ENCODE measurements around the gene HMOX2.

HMOX2 gene

DNA sequence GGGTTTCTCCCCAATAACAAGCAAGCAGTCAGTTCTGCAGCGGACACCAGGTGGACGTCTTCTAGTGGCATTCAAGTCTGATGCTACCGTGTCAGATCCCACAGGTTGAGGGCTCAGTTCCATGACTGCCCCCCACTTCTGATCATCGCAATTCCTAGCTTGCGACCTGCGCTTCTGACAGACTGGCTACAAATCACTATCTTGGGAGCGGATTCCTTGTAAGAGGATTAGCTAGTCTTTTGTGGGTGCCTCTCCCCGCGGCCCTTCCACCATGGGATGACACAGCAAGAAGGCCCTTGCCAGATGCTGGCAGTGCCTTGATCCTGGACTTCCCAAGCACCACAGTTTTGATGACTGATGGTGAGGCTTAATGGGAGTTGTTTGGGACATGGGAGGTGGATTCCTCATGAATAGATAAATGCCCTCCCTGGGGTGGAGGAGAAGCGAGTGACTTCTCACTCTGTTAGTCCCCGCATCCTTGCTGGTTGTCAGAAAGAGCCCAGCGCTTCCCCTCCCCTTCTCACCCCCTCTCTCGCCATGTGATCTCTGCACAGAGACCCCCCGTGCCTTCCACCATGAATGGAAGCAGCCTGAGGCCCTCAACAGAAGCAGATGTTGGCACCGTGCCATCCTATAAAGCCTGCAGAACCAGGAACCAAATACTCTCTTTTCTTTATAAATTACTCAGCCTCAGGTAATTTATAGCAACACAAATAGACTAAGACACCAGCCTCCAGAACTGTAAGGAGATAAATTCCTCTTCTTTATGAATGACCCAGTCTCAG lies 43.3 kb downstream of the HMOX2 start:
- ChIA-PET CTCF (interaction anchor here (0.6 to 2.6 kb wide), 7 partner anchors 12 to 437 kb away, joined by 3 to 28 read pairs (median 6); no protein-coding TSS in a partner anchor), POLR2A (no interaction called here)
- no peaks in the 10 kb centered on the region for H3K4me1 ChIP-seq (ENCODE audit: control insufficient read depth, insufficient read depth, low read length)
- no peaks in the 10 kb centered on the region for H3K9me3 ChIP-seq (ENCODE audit: control insufficient read depth, insufficient read depth, low read depth, low read length)
- TF ChIP-seq, protein P1, sequence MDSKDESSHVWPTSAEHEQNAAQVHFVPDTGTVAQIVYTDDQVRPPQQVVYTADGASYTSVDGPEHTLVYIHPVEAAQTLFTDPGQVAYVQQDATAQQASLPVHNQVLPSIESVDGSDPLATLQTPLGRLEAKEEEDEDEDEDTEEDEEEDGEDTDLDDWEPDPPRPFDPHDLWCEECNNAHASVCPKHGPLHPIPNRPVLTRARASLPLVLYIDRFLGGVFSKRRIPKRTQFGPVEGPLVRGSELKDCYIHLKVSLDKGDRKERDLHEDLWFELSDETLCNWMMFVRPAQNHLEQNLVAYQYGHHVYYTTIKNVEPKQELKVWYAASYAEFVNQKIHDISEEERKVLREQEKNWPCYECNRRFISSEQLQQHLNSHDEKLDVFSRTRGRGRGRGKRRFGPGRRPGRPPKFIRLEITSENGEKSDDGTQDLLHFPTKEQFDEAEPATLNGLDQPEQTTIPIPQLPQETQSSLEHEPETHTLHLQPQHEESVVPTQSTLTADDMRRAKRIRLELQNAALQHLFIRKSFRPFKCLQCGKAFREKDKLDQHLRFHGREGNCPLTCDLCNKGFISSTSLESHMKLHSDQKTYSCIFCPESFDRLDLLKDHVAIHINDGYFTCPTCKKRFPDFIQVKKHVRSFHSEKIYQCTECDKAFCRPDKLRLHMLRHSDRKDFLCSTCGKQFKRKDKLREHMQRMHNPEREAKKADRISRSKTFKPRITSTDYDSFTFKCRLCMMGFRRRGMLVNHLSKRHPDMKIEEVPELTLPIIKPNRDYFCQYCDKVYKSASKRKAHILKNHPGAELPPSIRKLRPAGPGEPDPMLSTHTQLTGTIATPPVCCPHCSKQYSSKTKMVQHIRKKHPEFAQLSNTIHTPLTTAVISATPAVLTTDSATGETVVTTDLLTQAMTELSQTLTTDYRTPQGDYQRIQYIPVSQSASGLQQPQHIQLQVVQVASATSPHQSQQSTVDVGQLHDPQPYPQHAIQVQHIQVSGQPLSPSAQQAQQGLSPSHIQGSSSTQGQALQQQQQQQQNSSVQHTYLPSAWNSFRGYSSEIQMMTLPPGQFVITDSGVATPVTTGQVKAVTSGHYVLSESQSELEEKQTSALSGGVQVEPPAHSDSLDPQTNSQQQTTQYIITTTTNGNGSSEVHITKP (tag by site-specific recombination; IDR thresholded peaks at IDR 0.05) = peak; percentile 82
- no peak for TF ChIP-seq ZNF335 (tag by site-specific recombination; conservative IDR thresholded peaks at IDR 0.05)
- H3K27ac ChIP-seq (ENCODE audit: extremely low read depth, low read depth, low read length) = no peak overlapping the region
- peaks cover 0 to 26% of the 10 kb centered on the region in 2 experiments; a peak in 2 of 3 replicates for H3K36me3 ChIP-seq (ENCODE audit: control insufficient read depth in 2 of 2, insufficient read depth in 1 of 2, low read length in 2 of 2)
- H3K4me3 ChIP-seq (ENCODE audit: low read depth, low read length) = no peak overlapping the region

DNA sequence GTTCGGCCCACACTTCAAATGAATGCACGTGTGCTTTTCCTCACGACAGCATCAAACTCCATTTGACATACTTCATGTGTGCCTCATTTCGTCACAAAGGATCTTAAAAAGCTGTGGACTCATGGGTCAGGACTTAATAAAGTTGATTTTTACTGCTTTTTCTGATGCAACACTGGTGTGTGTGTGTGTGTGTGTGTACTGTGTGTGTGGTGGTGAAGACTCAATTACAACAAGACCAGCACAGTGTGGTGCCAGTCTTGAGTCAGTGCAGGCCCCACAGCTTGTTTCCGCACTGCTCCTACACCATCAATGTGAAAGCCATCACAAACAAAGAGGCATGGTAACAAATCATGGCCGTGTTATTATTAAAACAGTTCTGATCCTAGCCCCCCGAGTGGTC lies 44.7 kb downstream of the HMOX2 start:
- Histone ChIP-seq H3K4me1 (ENCODE audit: control insufficient read depth, insufficient read depth, low read length) (no peaks in the 10 kb centered on the region), H3K9me3 (ENCODE audit: control insufficient read depth, insufficient read depth, low read depth, low read length) (no peaks in the 10 kb centered on the region), H3K4me3 (ENCODE audit: low read depth, low read length) (no peak overlapping the region), H3K27ac (ENCODE audit: extremely low read depth, low read depth, low read length) (no peak overlapping the region), H3K36me3 (ENCODE audit: control insufficient read depth in 2 of 2, insufficient read depth in 1 of 2, low read length in 2 of 2) (peaks cover 0 to 27% of the 10 kb centered on the region in 2 experiments; a peak in 2 of 3 replicates)
- TF ChIP-seq ZBTB48 (tag by site-specific recombination; IDR thresholded peaks at IDR 0.05) (no peak), ZFHX2 (tag by site-specific recombination; conservative IDR thresholded peaks at IDR 0.05) (no peak), ZNF501 (tag by site-specific recombination; IDR thresholded peaks at IDR 0.05) (no peak), ZIC2 (tag by site-specific recombination; IDR thresholded peaks at IDR 0.05) (peak; percentile 73)
- TF ChIP-seq, protein P2, sequence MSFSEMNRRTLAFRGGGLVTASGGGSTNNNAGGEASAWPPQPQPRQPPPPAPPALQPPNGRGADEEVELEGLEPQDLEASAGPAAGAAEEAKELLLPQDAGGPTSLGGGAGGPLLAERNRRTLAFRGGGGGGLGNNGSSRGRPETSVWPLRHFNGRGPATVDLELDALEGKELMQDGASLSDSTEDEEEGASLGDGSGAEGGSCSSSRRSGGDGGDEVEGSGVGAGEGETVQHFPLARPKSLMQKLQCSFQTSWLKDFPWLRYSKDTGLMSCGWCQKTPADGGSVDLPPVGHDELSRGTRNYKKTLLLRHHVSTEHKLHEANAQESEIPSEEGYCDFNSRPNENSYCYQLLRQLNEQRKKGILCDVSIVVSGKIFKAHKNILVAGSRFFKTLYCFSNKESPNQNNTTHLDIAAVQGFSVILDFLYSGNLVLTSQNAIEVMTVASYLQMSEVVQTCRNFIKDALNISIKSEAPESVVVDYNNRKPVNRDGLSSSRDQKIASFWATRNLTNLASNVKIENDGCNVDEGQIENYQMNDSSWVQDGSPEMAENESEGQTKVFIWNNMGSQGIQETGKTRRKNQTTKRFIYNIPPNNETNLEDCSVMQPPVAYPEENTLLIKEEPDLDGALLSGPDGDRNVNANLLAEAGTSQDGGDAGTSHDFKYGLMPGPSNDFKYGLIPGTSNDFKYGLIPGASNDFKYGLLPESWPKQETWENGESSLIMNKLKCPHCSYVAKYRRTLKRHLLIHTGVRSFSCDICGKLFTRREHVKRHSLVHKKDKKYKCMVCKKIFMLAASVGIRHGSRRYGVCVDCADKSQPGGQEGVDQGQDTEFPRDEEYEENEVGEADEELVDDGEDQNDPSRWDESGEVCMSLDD (tag by site-specific recombination; IDR thresholded peaks at IDR 0.05) = no peak
- TF ChIP-seq, protein P3, sequence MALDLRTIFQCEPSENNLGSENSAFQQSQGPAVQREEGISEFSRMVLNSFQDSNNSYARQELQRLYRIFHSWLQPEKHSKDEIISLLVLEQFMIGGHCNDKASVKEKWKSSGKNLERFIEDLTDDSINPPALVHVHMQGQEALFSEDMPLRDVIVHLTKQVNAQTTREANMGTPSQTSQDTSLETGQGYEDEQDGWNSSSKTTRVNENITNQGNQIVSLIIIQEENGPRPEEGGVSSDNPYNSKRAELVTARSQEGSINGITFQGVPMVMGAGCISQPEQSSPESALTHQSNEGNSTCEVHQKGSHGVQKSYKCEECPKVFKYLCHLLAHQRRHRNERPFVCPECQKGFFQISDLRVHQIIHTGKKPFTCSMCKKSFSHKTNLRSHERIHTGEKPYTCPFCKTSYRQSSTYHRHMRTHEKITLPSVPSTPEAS (tag by site-specific recombination; IDR thresholded peaks at IDR 0.05) = peak; percentile 42
- TF ChIP-seq, protein P4, sequence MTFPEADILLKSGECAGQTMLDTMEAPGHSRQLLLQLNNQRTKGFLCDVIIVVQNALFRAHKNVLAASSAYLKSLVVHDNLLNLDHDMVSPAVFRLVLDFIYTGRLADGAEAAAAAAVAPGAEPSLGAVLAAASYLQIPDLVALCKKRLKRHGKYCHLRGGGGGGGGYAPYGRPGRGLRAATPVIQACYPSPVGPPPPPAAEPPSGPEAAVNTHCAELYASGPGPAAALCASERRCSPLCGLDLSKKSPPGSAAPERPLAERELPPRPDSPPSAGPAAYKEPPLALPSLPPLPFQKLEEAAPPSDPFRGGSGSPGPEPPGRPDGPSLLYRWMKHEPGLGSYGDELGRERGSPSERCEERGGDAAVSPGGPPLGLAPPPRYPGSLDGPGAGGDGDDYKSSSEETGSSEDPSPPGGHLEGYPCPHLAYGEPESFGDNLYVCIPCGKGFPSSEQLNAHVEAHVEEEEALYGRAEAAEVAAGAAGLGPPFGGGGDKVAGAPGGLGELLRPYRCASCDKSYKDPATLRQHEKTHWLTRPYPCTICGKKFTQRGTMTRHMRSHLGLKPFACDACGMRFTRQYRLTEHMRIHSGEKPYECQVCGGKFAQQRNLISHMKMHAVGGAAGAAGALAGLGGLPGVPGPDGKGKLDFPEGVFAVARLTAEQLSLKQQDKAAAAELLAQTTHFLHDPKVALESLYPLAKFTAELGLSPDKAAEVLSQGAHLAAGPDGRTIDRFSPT (tag by site-specific recombination; IDR thresholded peaks at IDR 0.05) = no peak
- CTCF ChIA-PET = interaction anchor here (0.7 to 1.1 kb wide), 2 partner anchors 65 to 1208 kb away, joined by 3 to 4 read pairs; no protein-coding TSS in a partner anchor
- POLR2A ChIA-PET = interaction anchor here (0.7 kb wide), 1 partner anchor 18 kb away, joined by 3 read pairs; the partner anchor contains the start of gene CDIP1

Data from HEK293 (cell line).